Limb (tissue), 2 donors: Measurements from ENCODE around the gene CA11.
A peak's percentile ranks its signal among the peaks of the same experiment; 100 is the strongest.

ENCODE experiments used
- DNase-seq, 2 donors: peaks; one replicate each; pipeline ENCODE4 v3.0.0-alpha.2; 2016; ENCODE audit errors: extremely low spot score in 2 of 2

CA11 gene

DNA sequence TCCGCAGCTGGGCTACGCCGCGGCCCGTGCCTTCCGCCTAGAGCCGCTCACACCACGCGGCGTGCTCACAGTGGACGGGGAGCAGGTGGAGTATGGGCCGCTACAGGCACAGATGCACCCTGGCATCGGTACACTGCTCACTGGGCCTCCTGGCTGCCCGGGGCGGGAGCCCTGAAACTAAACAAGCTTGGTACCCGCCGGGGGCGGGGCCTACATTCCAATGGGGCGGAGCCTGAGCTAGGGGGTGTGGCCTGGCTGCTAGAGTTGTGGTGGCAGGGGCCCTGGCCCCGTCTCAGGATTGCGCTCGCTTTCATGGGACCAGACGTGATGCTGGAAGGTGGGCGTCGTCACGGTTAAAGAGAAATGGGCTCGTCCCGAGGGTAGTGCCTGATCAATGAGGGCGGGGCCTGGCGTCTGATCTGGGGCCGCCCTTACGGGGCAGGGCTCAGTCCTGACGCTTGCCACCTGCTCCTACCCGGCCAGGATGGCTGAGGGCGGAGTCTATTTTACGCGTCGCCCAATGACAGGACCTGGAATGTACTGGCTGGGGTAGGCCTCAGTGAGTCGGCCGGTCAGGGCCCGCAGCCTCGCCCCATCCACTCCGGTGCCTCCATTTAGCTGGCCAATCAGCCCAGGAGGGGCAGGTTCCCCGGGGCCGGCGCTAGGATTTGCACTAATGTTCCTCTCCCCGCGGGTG, 16.2 kb downstream of the CA11 start:
- DNase-seq = peak in 1 of 2 donors; percentile 72

GRCh38 chr19:48629297-48629598, 16.7 kb downstream of the CA11 start:
- DNase-seq = peak in 1 of 2 donors; percentile 34

GRCh38 chr19:48628486-48629296, 17.3 kb downstream of the CA11 start:
- peak in 1 of 2 donors; percentile 52 for DNase-seq

DNA sequence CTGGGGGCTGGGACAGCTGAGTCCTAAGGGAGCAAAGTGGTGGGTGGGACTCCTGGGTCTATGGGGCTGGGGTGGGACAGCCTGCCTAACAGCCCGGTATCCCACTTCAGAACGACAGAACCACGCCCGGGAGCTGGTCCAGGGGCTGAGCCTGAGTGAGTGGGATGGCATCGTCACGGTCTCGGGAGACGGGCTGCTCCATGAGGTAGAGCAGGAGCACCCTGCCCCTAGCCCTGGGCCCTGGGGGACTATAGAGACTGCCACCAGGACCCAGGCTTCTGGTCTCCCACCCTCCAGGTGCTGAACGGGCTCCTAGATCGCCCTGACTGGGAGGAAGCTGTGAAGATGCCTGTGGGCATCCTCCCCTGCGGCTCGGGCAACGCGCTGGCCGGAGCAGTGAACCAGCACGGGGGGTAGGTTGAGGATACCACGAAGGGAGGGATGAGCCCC, 18.1 kb downstream of the CA11 start:
- DNase-seq = peak in 1 of 2 donors; percentile 34

- no peak for DNase-seq
These were observed 18.7 kb downstream of the CA11 start for GRCh38 chr19:48627201-48627864.

DNA sequence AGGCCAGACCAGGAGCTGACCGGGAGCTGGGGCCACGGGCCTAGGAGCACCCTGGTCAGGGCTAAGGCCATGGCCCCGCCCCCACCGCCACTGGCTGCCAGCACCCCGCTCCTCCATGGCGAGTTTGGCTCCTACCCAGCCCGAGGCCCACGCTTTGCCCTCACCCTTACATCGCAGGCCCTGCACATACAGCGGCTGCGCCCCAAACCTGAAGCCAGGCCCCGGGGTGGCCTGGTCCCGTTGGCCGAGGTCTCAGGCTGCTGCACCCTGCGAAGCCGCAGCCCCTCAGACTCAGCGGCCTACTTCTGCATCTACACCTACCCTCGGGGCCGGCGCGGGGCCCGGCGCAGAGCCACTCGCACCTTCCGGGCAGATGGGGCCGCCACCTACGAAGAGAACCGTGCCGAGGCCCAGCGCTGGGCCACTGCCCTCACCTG, 20.1 kb downstream of the CA11 start:
- peak in 1 of 2 donors; percentile 34 for DNase-seq

GRCh38 chr19:48624791-48625723, 20.9 kb downstream of the CA11 start:
- no peak for DNase-seq

DNA sequence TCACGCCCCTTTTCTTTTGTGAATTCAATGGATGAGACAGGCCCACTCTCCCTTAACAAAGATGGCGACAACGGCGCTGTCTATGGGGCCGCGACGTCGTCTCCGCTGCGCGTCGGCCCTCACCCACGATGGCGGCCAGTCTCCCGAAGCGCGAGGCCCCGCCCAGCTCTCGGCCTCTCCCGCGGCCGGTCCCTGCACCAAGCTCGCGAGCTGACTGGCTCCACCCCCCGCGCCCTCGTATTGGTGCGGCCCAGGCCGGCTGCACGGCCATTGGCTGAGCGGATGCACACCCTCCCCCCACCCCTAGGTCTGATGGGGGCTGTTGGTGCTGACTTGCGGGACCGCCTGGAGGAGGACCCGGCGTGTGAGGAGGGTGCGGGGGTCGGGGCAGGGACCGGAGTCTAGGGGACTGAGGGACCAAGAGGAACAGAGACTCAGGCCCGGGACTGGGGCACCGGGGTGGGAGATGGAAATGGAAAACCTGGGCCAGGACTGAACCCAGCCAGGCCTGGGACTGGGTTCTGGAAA, 21.9 kb downstream of the CA11 start:
- DNase-seq = peak; percentile 98 to 99

DNA sequence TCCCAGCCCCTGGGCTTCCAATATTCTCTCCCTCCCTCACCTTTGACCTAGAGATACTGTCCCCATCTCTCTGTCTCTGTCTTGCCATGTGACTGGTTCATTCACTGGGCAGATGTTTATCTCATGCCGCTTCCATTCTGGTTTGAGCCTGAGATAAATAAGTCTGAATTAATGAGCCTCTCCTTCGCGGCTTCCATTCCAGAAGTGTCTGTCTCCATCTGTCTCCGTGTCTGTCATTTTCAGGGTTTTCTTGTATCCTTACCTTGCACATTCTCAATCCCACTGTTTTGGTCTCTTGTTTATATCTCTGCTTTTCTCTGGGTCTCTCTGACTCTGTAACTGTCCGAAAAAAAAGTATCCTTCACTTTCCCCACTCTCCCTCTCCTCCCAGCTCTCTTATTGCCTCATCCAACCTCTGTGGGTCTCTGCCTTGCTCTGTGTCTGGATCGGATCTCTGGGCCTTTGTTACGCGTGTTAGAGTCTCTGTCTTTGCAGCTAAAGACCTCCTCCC, 22.4 kb downstream of the CA11 start:
- DNase-seq = peak in 1 of 2 donors; percentile 31

DNA sequence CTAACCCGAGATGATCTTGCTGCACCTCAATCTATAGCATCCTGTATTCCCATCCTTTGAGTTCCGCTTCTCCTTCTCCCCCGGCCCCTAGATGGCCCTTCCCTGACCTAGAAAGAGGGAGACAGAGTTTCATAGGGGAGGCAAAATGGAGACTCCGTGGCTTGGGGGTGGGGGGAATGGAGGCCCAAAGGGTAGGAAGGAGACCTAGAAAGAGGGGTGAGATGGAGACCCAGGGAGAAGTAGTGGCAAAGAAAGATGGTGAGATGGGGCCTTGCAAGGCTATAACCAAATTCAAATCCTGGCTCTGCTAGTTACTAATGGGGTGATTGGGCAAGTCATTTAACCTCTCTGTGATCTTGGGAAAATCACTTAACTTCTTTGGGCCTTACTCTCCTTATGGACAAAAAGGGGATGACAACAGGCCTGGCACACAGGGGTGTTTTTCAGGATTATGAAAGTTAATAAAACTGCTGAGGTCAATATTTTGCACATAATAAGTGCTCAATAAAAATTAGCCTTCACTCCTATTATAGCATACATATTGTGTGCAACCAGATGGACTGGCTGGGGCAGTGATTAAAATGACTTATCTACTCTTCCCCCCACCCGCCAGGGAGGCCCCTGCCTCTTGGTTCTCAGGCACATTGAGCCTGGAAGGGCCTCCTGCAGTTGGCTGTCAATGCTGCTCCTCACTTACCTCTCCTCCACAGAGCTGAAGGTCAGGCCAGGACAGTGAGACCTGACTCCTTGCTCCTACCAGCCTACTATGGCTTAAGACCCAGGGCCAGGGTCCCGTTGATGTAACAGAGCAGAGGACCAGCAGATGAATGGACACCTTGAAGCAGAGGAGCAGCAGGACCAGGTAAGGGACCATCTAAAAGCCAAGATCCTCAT, 26.0 kb downstream of the CA11 start:
- DNase-seq = peak in 1 of 2 donors; percentile 31

GRCh38 chr19:48618916-48619691, 26.9 kb downstream of the CA11 start, which contains the start of the genes RPL18 and SPHK2:
Gene RPL18 (minus strand): TSS chr19:48619178. CDS start chr19:48619143, 35 bp downstream.
Gene SPHK2 (plus strand): TSS chr19:48619506. CDS start chr19:48620515, 1,009 bp downstream.
- DNase-seq = peak; percentile 99 to 100

DNA sequence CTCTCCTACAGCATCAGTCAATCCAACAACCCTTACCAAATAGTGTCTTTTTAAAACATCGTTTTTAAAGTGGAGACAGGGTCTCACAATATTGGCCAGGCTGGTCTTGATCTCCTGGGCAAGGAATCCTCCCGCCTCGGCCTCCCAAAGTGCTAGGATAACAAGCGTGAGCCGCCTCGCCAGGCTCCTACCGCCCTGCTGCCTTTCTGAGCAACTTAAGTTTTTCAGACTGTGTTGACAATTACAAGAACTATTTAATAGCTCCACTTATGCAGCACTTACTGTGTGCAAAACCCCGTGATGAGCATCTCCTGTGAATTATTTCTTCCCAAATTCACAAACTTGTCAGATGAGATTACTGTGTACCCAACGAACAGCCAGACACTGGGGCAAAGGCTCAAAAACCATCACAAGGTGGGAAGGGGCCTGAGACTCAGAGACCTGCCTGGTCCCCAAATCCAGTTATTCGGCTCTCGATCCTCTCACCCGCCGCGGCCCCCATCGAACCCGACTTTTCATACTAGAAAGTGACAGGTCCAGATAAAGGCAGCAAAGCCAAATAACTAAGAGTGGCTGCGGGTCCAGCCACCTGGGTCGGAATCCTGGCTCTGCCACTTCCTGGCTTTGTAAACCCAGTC, 27.6 kb downstream of the CA11 start:
- peak in 1 of 2 donors; percentile 34 for DNase-seq

GRCh38 chr19:48617146-48617937, 28.6 kb downstream of the CA11 start:
- peak in 1 of 2 donors; percentile 33 for DNase-seq

GRCh38 chr19:48616491-48617056, 29.4 kb downstream of the CA11 start:
- DNase-seq = peak in 1 of 2 donors; percentile 22

DNA sequence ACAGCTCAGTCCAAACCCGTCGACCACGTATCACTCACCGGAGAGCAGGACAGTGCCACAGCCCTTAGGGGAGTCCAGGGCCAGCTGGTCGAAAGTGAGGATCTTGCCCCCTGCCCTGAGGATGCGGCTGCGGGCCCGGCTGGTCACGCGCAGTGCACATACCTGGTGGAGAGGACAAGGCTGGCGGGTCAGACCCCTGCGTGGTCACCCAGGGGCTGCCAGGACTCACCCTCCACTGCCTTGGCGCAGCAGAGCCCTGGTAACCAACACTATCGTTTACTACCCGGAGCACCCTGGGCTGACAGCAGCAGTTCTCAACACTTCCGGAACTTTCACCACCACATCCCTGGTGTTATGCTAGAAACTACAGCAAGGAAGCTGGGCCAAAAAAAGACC, 29.9 kb downstream of the CA11 start:
- DNase-seq = peak in 1 of 2 donors; percentile 33

GRCh38 chr19:48615231-48616040, 30.6 kb downstream of the CA11 start:
- DNase-seq = peak in 1 of 2 donors; percentile 34
